SK-N-SH treated with all-trans-retinoic acid at 6 μM for 48 hours (cell line): ENCODE data around the gene EXOSC9.

Experiments
- ATAC-seq: fragments of 200-7000 bp; cut with Tn5 transposase; 3 replicates; pipeline ENCODE4 v1.9.1; 2020; ENCODE audit warnings: mild to moderate bottlenecking, moderate library complexity
- ARNTL ChIP-seq: fragments of 450-650 bp; formaldehyde crosslinking; IDR thresholded peaks from 2 replicates; pipeline ENCODE4 v1.5.0; 2020; ENCODE audit warnings: low read depth, mild to moderate bottlenecking, moderate library complexity, borderline replicate concordance
- BACH2 ChIP-seq: fragments of 250-450 bp; sonication (Bioruptor Pico); IDR thresholded peaks from 2 replicates; pipeline ENCODE4 v1.9.0; 2021; ENCODE audit warnings: mild to moderate bottlenecking, borderline replicate concordance
- CREB5 ChIP-seq: fragments of 250-450 bp; sonication (Bioruptor Pico); IDR thresholded peaks from 2 replicates; pipeline ENCODE4 v1.5.1; 2020; ENCODE audit warnings: low read depth, mild to moderate bottlenecking, moderate library complexity
- CSDC2 ChIP-seq: fragments of 250-450 bp; sonication (Bioruptor Pico); IDR thresholded peaks from 2 replicates; pipeline ENCODE4 v1.5.0; 2020; ENCODE audit warnings: mild to moderate bottlenecking, moderate library complexity
- CSRNP3 ChIP-seq: fragments of 250-450 bp; sonication (Bioruptor Pico); IDR thresholded peaks from 2 replicates; pipeline ENCODE4 v1.5.1; 2021; ENCODE audit warnings: mild to moderate bottlenecking, moderate library complexity
- ISL1 ChIP-seq: fragments of 250-450 bp; sonication (Bioruptor Pico); IDR thresholded peaks from 2 replicates; pipeline ENCODE4 v2.1.2; 2022; ENCODE audit warnings: mild to moderate bottlenecking, moderate library complexity
- OSR1 ChIP-seq: fragments of 250-450 bp; sonication (Bioruptor Pico); IDR thresholded peaks from 2 replicates; pipeline ENCODE4 v1.8.0; 2022; ENCODE audit warnings: moderate library complexity, mild to moderate bottlenecking, inconsistent platforms
- POU6F1 ChIP-seq: fragments of 250-450 bp; sonication (Bioruptor Pico); IDR thresholded peaks from 2 replicates; pipeline ENCODE4 v1.8.0; 2021; ENCODE audit warnings: low read depth, mild to moderate bottlenecking, moderate library complexity, borderline replicate concordance
- PPARA ChIP-seq: fragments of 250-450 bp; sonication (Bioruptor Pico); IDR thresholded peaks from 2 replicates; pipeline ENCODE4 v1.5.0; 2020; ENCODE audit warnings: mild to moderate bottlenecking, borderline replicate concordance
- RARB ChIP-seq: fragments of 250-450 bp; sonication (Bioruptor Pico); IDR thresholded peaks from 2 replicates; pipeline ENCODE4 v1.8.0; 2021; ENCODE audit warnings: mild to moderate bottlenecking, moderate library complexity
- SNAI2 ChIP-seq: fragments of 250-450 bp; sonication (Bioruptor Pico); IDR thresholded peaks from 2 replicates; pipeline ENCODE4 v1.5.0; 2020; ENCODE audit warnings: mild to moderate bottlenecking, moderate library complexity
- TCF4 ChIP-seq: fragments of 250-450 bp; sonication (Bioruptor Pico); IDR thresholded peaks from 2 replicates; pipeline ENCODE4 v1.8.0; 2021; ENCODE audit warnings: mild to moderate bottlenecking, moderate library complexity, borderline replicate concordance
- TOX ChIP-seq: fragments of 250-450 bp; sonication (Bioruptor Pico); IDR thresholded peaks from 2 replicates; pipeline ENCODE4 v1.8.0; 2021; ENCODE audit warnings: mild to moderate bottlenecking, moderate library complexity, borderline replicate concordance
- ZC3H10 ChIP-seq: fragments of 250-450 bp; sonication (Bioruptor Pico); IDR thresholded peaks from 2 replicates; pipeline ENCODE4 v1.5.1; 2021; ENCODE audit warnings: mild to moderate bottlenecking, moderate library complexity
- ZFP30 ChIP-seq: fragments of 450-650 bp; formaldehyde crosslinking; IDR thresholded peaks from 2 replicates; pipeline ENCODE4 v1.5.0; 2022; ENCODE audit warnings: mild to moderate bottlenecking, moderate library complexity
- ZNF565 ChIP-seq: fragments of 450-650 bp; formaldehyde crosslinking; conservative IDR thresholded peaks from 2 replicates; pipeline ENCODE4 v1.5.0; 2020; ENCODE audit warnings: low read depth, mild to moderate bottlenecking, moderate library complexity
- ZNF70 ChIP-seq: fragments of 450-650 bp; formaldehyde crosslinking; IDR thresholded peaks from 2 replicates; pipeline ENCODE4 v1.5.0; 2020; ENCODE audit warnings: mild to moderate bottlenecking, moderate library complexity
- ZNF8 ChIP-seq: fragments of 450-650 bp; formaldehyde crosslinking; IDR thresholded peaks from 2 replicates; pipeline ENCODE4 v1.5.0; 2020; ENCODE audit warnings: mild to moderate bottlenecking, moderate library complexity
- TF ChIP-seq, protein P1 (sequence below): fragments of 250-450 bp; sonication (Bioruptor Pico); IDR thresholded peaks from 2 replicates; pipeline ENCODE4 v1.5.0; 2020; ENCODE audit warnings: mild to moderate bottlenecking, moderate library complexity

The EXOSC9 gene

GRCh38 chr4:121765971-121766538 is 35.1 kb upstream of the EXOSC9 start:
- TF ChIP-seq ZNF565 (CRISPR knock-in tag) (no peak), TOX (CRISPR knock-in tag) (no peak), ZC3H10 (CRISPR knock-in tag) (no peak), ZFP30 (CRISPR knock-in tag) (no peak), POU6F1 (no peak), CSRNP3 (no peak), ARNTL (CRISPR knock-in tag) (no peak), PPARA (no peak), SNAI2 (CRISPR knock-in tag) (no peak), OSR1 (CRISPR knock-in tag) (no peak), TCF4 (CRISPR knock-in tag) (no peak), CSDC2 (CRISPR knock-in tag) (no peak), ZNF8 (CRISPR knock-in tag) (no peak), ISL1 (CRISPR knock-in tag) (no peak), ZNF70 (CRISPR knock-in tag) (no peak), BACH2 (CRISPR knock-in tag) (no peak)
- TF ChIP-seq, protein P1, sequence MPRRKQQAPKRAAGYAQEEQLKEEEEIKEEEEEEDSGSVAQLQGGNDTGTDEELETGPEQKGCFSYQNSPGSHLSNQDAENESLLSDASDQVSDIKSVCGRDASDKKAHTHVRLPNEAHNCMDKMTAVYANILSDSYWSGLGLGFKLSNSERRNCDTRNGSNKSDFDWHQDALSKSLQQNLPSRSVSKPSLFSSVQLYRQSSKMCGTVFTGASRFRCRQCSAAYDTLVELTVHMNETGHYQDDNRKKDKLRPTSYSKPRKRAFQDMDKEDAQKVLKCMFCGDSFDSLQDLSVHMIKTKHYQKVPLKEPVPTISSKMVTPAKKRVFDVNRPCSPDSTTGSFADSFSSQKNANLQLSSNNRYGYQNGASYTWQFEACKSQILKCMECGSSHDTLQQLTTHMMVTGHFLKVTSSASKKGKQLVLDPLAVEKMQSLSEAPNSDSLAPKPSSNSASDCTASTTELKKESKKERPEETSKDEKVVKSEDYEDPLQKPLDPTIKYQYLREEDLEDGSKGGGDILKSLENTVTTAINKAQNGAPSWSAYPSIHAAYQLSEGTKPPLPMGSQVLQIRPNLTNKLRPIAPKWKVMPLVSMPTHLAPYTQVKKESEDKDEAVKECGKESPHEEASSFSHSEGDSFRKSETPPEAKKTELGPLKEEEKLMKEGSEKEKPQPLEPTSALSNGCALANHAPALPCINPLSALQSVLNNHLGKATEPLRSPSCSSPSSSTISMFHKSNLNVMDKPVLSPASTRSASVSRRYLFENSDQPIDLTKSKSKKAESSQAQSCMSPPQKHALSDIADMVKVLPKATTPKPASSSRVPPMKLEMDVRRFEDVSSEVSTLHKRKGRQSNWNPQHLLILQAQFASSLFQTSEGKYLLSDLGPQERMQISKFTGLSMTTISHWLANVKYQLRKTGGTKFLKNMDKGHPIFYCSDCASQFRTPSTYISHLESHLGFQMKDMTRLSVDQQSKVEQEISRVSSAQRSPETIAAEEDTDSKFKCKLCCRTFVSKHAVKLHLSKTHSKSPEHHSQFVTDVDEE (CRISPR knock-in tag), result no peak
- TF ChIP-seq, all 23 proteins: peak for 0
- ATAC-seq, result no peak; the same call in 2 of the 3 replicates

DNA sequence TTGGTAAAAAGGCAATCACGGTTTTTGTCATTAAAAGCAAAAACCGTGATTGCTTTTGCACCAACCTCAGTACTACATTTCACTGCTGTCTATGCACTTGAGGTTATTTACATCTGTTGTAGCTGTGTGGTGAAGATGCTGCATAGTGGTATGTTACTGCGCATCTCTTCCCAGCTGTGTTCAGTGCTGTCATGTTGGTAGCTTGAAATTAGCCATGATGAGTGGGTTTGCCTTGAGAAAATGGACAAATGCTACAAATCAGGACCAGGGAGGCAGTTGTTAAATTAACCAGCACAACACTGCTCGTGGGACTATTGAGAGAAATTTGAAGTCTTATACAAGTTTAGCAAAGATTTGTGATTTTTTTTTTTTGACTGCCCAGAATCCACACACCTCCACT is 34.0 kb upstream of the EXOSC9 start:
- TF ChIP-seq PPARA, result no peak
- ATAC-seq, result no peak

DNA sequence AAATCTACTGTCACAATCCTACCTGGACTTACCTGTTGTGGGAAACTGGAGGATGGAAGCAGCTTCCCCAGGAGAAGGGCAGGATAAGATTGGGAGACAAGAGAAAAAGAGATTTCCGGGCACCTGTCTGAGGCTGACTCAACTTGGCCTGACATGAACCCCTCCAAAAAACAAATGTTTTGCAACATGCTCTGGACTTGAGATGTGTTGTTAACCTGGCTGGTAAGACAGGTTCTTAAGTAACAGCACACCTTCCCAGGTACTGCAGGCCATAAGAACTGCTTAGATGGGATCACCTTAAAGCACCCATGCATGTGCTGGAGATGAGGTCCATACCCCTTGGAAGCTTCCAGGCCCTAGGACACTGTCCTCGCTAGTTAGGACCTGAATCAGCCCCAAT is 31.8 kb upstream of the EXOSC9 start:
- no peak for ATAC-seq
- no peak for TF ChIP-seq OSR1 (CRISPR knock-in tag)
- TF ChIP-seq PPARA, result no peak
- no peak for TF ChIP-seq ZNF8 (CRISPR knock-in tag)
- TF ChIP-seq, protein P1 (CRISPR knock-in tag), result no peak
- TF ChIP-seq TCF4 (CRISPR knock-in tag), result no peak
- no peak for TF ChIP-seq SNAI2 (CRISPR knock-in tag)
- TF ChIP-seq RARB (CRISPR knock-in tag), result no peak
- no peak for TF ChIP-seq BACH2 (CRISPR knock-in tag)
- no peak for TF ChIP-seq ZNF70 (CRISPR knock-in tag)
- no peak for TF ChIP-seq POU6F1
- TF ChIP-seq CREB5 (CRISPR knock-in tag), result no peak
- no peak for TF ChIP-seq TOX (CRISPR knock-in tag)
- TF ChIP-seq, all 23 proteins: peak for 0
